ENCODE results near the gene DLG1. TPM values are rescaled to one million over a fixed set of nuclear protein-coding genes. Genes with fewer than 3 reads are reported as not detected.
A peak's percentile ranks its signal among the peaks of the same experiment; 100 is the strongest.

The DLG1 gene
- total and polyA plus RNA-seq, 2 of the 4 experiments (the other 2 are of a cell fraction), result 21.2 to 57.7 TPM

DNA sequence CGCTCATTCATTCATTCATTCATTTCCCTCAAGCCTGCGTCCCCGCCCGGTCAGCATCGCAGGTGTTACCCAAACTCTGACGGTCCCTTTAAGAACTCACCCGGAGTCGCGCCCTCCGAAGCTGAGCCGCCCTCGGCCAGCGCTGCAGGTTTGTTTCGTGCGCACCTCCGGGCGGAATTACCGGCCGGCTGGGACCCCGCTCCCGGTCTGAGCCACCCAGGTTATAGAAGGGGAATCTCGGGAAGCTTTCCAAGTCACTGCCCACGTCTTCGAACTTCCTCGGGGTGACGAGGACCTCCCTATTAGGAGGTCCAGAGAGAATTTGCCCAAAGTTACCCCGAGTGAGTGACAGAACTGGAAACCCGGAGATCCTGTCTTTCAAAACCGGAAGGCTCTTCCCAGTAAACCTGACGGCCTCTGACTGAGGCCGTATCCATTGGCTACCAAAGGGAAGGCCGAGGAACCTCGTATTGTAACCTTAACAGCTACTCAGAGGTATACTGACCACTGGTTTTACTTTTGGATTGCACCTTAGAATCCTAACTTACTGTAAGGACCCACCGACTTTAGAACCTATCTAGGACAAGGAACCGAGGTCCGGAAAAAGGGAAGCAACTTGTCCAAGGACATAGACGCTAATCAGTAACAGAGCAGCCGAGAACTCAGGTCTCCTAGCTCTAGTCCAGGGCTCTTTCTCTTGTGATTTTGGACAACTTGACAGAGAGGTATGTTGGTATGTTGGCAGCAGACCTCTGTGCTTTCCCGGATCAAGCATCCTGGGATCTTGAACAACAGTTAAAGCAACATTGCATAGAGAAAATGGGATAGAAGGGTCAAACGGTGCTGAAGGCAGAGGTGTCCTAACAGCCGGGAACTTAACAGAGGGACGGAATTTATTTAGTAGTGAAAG lies 788 bp upstream of the DLG1 start:
- H2AK5ac ChIP-seq (ENCODE audit: low read depth, low read length), result peak overlapping the region; percentile 54
- H3K4ac ChIP-seq (ENCODE audit: low read depth, low read length), result peak overlapping the region; percentile 48
- H3K27me3 ChIP-seq (ENCODE audit: control insufficient read depth, insufficient read depth, low read length), result no peaks in the 10 kb centered on the region
- DNase-seq, result no peak
- no TSS peak for BruUV-seq (replicated peaks)
- intact Hi-C loops (cut with micrococcal nuclease) (loop anchor here (2.0 to 5.0 kb wide), 2 partner anchors 168 to 212 kb away; no protein-coding TSS in a partner anchor), in situ Hi-C loops (cut with MboI; ENCODE audit: low sequenced_read_pairs) (loop anchor here (5.0 kb wide), 1 partner anchor 98 kb away; no protein-coding TSS in a partner anchor), dilution Hi-C loops (cut with HindIII; ENCODE audit: low sequenced_read_pairs, unreplicated experiment) (no loop called here)
- no peak overlapping the region for H2BK5ac ChIP-seq (ENCODE audit: low read depth, low read length, poor library complexity, severe bottlenecking)
- ChIA-PET POLR2A (ENCODE audit: unreplicated experiment) (no interaction called here), CTCF (no interaction called here)
- H3K27ac ChIP-seq (ENCODE audit: insufficient read depth, low read length), result no peak overlapping the region; the same call in 1 of the 2 replicates
- H3K9me1 ChIP-seq (ENCODE audit: insufficient read depth, low read length), result peaks cover 5% of the 10 kb centered on the region; the same call in 1 of the 2 replicates
- 0 out of 2 replicates have a peak overlapping the region, but pooled peaks have one; percentile 7 for H3K56ac ChIP-seq (ENCODE audit: extremely low read depth, insufficient read depth, low read length)
- H3K4me3 ChIP-seq (ENCODE audit: insufficient read depth, low read depth, low read length), result peak overlapping the region; percentile 98
- H2BK15ac ChIP-seq (ENCODE audit: low read depth, low read length), result peak overlapping the region; percentile 21; the same call in 1 of the 3 replicates
- peaks cover 10 to 20% of the 10 kb centered on the region in 2 experiments for H3K79me1 ChIP-seq (ENCODE audit: low read depth in 1 of 2, low read length in 2 of 2)
- H3K18ac ChIP-seq (ENCODE audit: low read depth, low read length), result no peak overlapping the region
- 0 out of 2 replicates have a peak, but pooled peaks cover 6% of the 10 kb centered on the region for H4K20me1 ChIP-seq (ENCODE audit: insufficient read depth, low read length)
- WGBS, 2 experiments (ENCODE audit: extremely low coverage in 2 of 2, insufficient read length in 1 of 2), result 19% methylated on average over 20 of the region's 42 CpGs; no CpG with 5 or more reads in 1 of the 2 experiments
- H3K9ac ChIP-seq (ENCODE audit: low read depth, low read length), result peak overlapping the region; percentile 28; the same call in 1 of the 2 replicates
- peak overlapping the region; percentile 4 for H3K14ac ChIP-seq (replicated peaks; ENCODE audit: low read depth, low read length)
- H4K91ac ChIP-seq (ENCODE audit: insufficient read depth, low read depth, low read length), result peak overlapping the region; percentile 53; the same call in 1 of the 2 replicates
- peak overlapping the region; percentile 55 for H2BK120ac ChIP-seq (ENCODE audit: low read depth, low read length)
- peak overlapping the region; percentile 3 for H3K23ac ChIP-seq (ENCODE audit: low read depth, low read length)
- peak overlapping the region; percentile 88 for H3K4me2 ChIP-seq (ENCODE audit: low read depth, low read length)
- peaks cover 8% of the 10 kb centered on the region for H3K4me1 ChIP-seq (ENCODE audit: control insufficient read depth, insufficient read depth, low read length)
- H2AK9ac ChIP-seq (replicated peaks; ENCODE audit: low read depth, low read length, poor library complexity), result peak overlapping the region; percentile 60
- peaks cover 2% of the 10 kb centered on the region for H3K36me3 ChIP-seq (ENCODE audit: control insufficient read depth, insufficient read depth, low read length)
- H2AFZ ChIP-seq (replicated peaks; ENCODE audit: low read length, poor library complexity), result peak overlapping the region; percentile 99
- H2BK20ac ChIP-seq (ENCODE audit: low read depth, low read length), result peak overlapping the region; percentile 49; the same call in 1 of the 2 replicates
- H4K5ac ChIP-seq (ENCODE audit: low read depth, low read length), result no peak overlapping the region
- H4K8ac ChIP-seq (ENCODE audit: low read depth in 2 of 2, low read length in 2 of 2), result peak overlapping the region; percentile 51 to 77
- H3K9me3 ChIP-seq (ENCODE audit: control insufficient read depth, insufficient read depth, low read length), result no peaks in the 10 kb centered on the region
- ATAC-seq (ENCODE audit: low read depth), result no peak
- no peak for TF ChIP-seq MAZ (IDR thresholded peaks at IDR 0.05; ENCODE audit: borderline replicate concordance, low read depth, low read length)
- TF ChIP-seq, protein P1, sequence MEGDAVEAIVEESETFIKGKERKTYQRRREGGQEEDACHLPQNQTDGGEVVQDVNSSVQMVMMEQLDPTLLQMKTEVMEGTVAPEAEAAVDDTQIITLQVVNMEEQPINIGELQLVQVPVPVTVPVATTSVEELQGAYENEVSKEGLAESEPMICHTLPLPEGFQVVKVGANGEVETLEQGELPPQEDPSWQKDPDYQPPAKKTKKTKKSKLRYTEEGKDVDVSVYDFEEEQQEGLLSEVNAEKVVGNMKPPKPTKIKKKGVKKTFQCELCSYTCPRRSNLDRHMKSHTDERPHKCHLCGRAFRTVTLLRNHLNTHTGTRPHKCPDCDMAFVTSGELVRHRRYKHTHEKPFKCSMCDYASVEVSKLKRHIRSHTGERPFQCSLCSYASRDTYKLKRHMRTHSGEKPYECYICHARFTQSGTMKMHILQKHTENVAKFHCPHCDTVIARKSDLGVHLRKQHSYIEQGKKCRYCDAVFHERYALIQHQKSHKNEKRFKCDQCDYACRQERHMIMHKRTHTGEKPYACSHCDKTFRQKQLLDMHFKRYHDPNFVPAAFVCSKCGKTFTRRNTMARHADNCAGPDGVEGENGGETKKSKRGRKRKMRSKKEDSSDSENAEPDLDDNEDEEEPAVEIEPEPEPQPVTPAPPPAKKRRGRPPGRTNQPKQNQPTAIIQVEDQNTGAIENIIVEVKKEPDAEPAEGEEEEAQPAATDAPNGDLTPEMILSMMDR (conservative IDR thresholded peaks at IDR 0.05; ENCODE audit: low read depth, low read length), result no peak
- TF ChIP-seq RFX5 (IDR thresholded peaks at IDR 0.05; ENCODE audit: low read depth, low read length), result no peak
- TF ChIP-seq MXI1 (IDR thresholded peaks at IDR 0.05; ENCODE audit: borderline replicate concordance, low read depth, low read length), result no peak
- TF ChIP-seq, protein P2, sequence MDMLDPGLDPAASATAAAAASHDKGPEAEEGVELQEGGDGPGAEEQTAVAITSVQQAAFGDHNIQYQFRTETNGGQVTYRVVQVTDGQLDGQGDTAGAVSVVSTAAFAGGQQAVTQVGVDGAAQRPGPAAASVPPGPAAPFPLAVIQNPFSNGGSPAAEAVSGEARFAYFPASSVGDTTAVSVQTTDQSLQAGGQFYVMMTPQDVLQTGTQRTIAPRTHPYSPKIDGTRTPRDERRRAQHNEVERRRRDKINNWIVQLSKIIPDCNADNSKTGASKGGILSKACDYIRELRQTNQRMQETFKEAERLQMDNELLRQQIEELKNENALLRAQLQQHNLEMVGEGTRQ (IDR thresholded peaks at IDR 0.05; ENCODE audit: low read depth, low read length), result no peak
- TF ChIP-seq, protein P3, sequence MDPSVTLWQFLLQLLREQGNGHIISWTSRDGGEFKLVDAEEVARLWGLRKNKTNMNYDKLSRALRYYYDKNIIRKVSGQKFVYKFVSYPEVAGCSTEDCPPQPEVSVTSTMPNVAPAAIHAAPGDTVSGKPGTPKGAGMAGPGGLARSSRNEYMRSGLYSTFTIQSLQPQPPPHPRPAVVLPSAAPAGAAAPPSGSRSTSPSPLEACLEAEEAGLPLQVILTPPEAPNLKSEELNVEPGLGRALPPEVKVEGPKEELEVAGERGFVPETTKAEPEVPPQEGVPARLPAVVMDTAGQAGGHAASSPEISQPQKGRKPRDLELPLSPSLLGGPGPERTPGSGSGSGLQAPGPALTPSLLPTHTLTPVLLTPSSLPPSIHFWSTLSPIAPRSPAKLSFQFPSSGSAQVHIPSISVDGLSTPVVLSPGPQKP (IDR thresholded peaks at IDR 0.05; ENCODE audit: borderline replicate concordance, low read depth, low read length), result no peak
- no peak for TF ChIP-seq MAFK (IDR thresholded peaks at IDR 0.05; ENCODE audit: low read depth, low read length)
- no peak for TF ChIP-seq POLR2A (IDR thresholded peaks at IDR 0.05; ENCODE audit: low read depth, low read length)
- no peak for TF ChIP-seq CEBPB (IDR thresholded peaks at IDR 0.05; ENCODE audit: low read depth, low read length)
- TF ChIP-seq BHLHE40 (IDR thresholded peaks at IDR 0.05; ENCODE audit: low read depth, low read length), result no peak
- TF ChIP-seq RAD21 (IDR thresholded peaks at IDR 0.05; ENCODE audit: low read length), result no peak
- TF ChIP-seq NFE2L2 (IDR thresholded peaks at IDR 0.05; ENCODE audit: low read depth, low read length), result no peak
- TF ChIP-seq SMC3 (IDR thresholded peaks at IDR 0.05; ENCODE audit: low read depth, low read length), result no peak

Data from IMR-90 (cell line).